HepG2 (cell line): ENCODE measurements around the gene SLBP. TPM values are rescaled to one million over a fixed set of nuclear protein-coding genes. Genes with fewer than 3 reads are reported as not detected.
A peak's percentile ranks its signal among the peaks of the same experiment; 100 is the strongest.

Source experiments
- CHD4 ChIP-seq: fragments of 200-600 bp; sonication (generic); IDR thresholded peaks from 2 replicates; pipeline ENCODE4 v1.7.0; 2017; ENCODE audit warnings: mild to moderate bottlenecking, low read length, borderline replicate concordance
- ELF4 ChIP-seq: sonication (generic); formaldehyde crosslinking; IDR thresholded peaks from 2 replicates; pipeline ENCODE4 v1.5.0; 2020; ENCODE audit warnings: missing genetic modification reagents, mild to moderate bottlenecking, moderate library complexity, borderline replicate concordance
- ETS1 ChIP-seq: sonication (generic); formaldehyde crosslinking; IDR thresholded peaks from 2 replicates; pipeline ENCODE4 v1.4.0; 2020; ENCODE audit warnings: missing genetic modification reagents
- FOXP4 ChIP-seq: sonication (generic); formaldehyde crosslinking; IDR thresholded peaks from 2 replicates; pipeline ENCODE4 v1.4.0; 2020; ENCODE audit warnings: missing genetic modification reagents
- HDAC1 ChIP-seq: sonication (generic); formaldehyde crosslinking; IDR thresholded peaks from 2 replicates; pipeline ENCODE4 v1.5.1; 2020; ENCODE audit warnings: mild to moderate bottlenecking, missing genetic modification reagents
- HNF1A ChIP-seq, 2 experiments: sonication (generic) in 1 of 2; formaldehyde crosslinking in 1 of 2; IDR thresholded peaks; 2 replicates each; pipeline versions ENCODE4 v1.4.0 to v1.6.1; 2016 to 2020; ENCODE audit warnings: borderline replicate concordance in 1 of 2, low read depth in 1 of 2, mild to moderate bottlenecking in 1 of 2, missing genetic modification reagents in 1 of 2
- HNF4A ChIP-seq: sonication (generic); formaldehyde crosslinking; IDR thresholded peaks from 2 replicates; pipeline ENCODE4 v1.4.0; 2020; ENCODE audit warnings: missing genetic modification reagents
- HNRNPL ChIP-seq: fragments of 200-400 bp; formaldehyde crosslinking; IDR thresholded peaks from 2 replicates; pipeline ENCODE4 v1.6.1; 2017; ENCODE audit warnings: mild to moderate bottlenecking, low read depth, low read length
- KLF15 ChIP-seq: sonication (generic); formaldehyde crosslinking; IDR thresholded peaks from 2 replicates; pipeline ENCODE4 v1.8.1; 2023; ENCODE audit warnings: borderline replicate concordance, mild to moderate bottlenecking, inconsistent platforms, missing genetic modification reagents, mixed read lengths
- KLF16 ChIP-seq, 2 experiments: sonication (generic) in 1 of 2; formaldehyde crosslinking in 1 of 2; IDR thresholded peaks; 2 replicates each; pipeline versions ENCODE4 v1.6.1 to v1.8.0; 2016 to 2023; ENCODE audit warnings: missing genetic modification reagents in 2 of 2, missing compliant biosample characterization in 1 of 2
- MYNN ChIP-seq: sonication (generic); formaldehyde crosslinking; IDR thresholded peaks from 2 replicates; pipeline ENCODE4 v1.4.0; 2020; ENCODE audit warnings: mild to moderate bottlenecking, low read depth, missing genetic modification reagents
- NFYC ChIP-seq: IDR thresholded peaks from 2 replicates; pipeline ENCODE4 v1.6.1; 2016; ENCODE audit warnings: missing genetic modification reagents, missing compliant biosample characterization
- NR1H2 ChIP-seq: sonication (generic); formaldehyde crosslinking; IDR thresholded peaks from 2 replicates; pipeline ENCODE4 v1.8.1; 2022; ENCODE audit warnings: low read depth, missing genetic modification reagents, borderline replicate concordance
- PRMT3 ChIP-seq: sonication (generic); formaldehyde crosslinking; IDR thresholded peaks from 2 replicates; pipeline ENCODE4 v1.8.1; 2022; ENCODE audit warnings: low read depth, mild to moderate bottlenecking, moderate library complexity, missing genetic modification reagents, borderline replicate concordance
- RFX1 ChIP-seq: fragments of 450-650 bp; IDR thresholded peaks from 2 replicates; pipeline ENCODE4 v1.6.1; 2017
- ZBTB21 ChIP-seq: sonication (generic); formaldehyde crosslinking; IDR thresholded peaks from 2 replicates; pipeline ENCODE4 v1.4.0; 2020; ENCODE audit warnings: missing genetic modification reagents
- ZBTB3 ChIP-seq: sonication (generic); formaldehyde crosslinking; IDR thresholded peaks from 2 replicates; pipeline ENCODE4 v1.4.0; 2020; ENCODE audit warnings: low read depth, mild to moderate bottlenecking, moderate library complexity, missing genetic modification reagents, borderline replicate concordance
- ZNF121 ChIP-seq: sonication (generic); formaldehyde crosslinking; IDR thresholded peaks from 2 replicates; pipeline ENCODE4 v1.5.0; 2020; ENCODE audit warnings: mild to moderate bottlenecking, missing genetic modification reagents
- ZNF138 ChIP-seq: sonication (generic); formaldehyde crosslinking; IDR thresholded peaks from 2 replicates; pipeline ENCODE4 v1.5.0; 2020; ENCODE audit warnings: mild to moderate bottlenecking, low read depth, missing genetic modification reagents
- ZNF205 ChIP-seq: IDR thresholded peaks from 2 replicates; pipeline ENCODE4 v1.6.1; 2018; ENCODE audit warnings: missing biosample characterization, missing genetic modification reagents
- ZNF331 ChIP-seq: sonication (generic); formaldehyde crosslinking; IDR thresholded peaks from 2 replicates; pipeline ENCODE4 v1.4.0; 2020; ENCODE audit warnings: missing genetic modification reagents
- ZNF354B ChIP-seq: sonication (generic); formaldehyde crosslinking; IDR thresholded peaks from 2 replicates; pipeline ENCODE4 v1.8.0; 2022; ENCODE audit warnings: mild to moderate bottlenecking, missing genetic modification reagents
- ZNF891 ChIP-seq: sonication (generic); formaldehyde crosslinking; IDR thresholded peaks from 2 replicates; pipeline ENCODE4 v1.5.0; 2020; ENCODE audit warnings: mild to moderate bottlenecking, missing genetic modification reagents
- polyA plus RNA-seq, 8 experiments: library from polyadenylated mRNA; depleted of rRNA in 3 of 8; stranded (reverse) in 7 of 8; unstranded in 1 of 8; fragments of >200 nt; fragmentation: Illumina TruSeq in 4 of 8; extraction: Trizol in 4 of 8; gene quantifications; 2 replicates each; pipeline versions ENCODE4 v1.2.1 to v1.2.3, GENCODE V29; 2011 to 2016; ENCODE audit warnings: low read depth in 4 of 8, missing spikeins in 1 of 8, mixed read lengths in 1 of 8; ENCODE audit not compliant: insufficient read depth in 1 of 8
- total RNA-seq, 5 experiments: library from RNA; depleted of rRNA; stranded (reverse); fragments of >200 nt; fragmentation: Illumina TruSeq; extraction: Trizol; gene quantifications; 2 replicates each; pipeline ENCODE4 v1.2.3, GENCODE V29; 2016; ENCODE audit warnings: low read depth in 1 of 5

The SLBP gene
- total and polyA plus RNA-seq, 2 of the 13 experiments (the other 11 are each of a cell fraction or from before 2014, with no cell fraction given), result 43.9 to 104 TPM

- TF ChIP-seq HNF1A (IDR thresholded peaks at IDR 0.05; ENCODE audit: low read depth) (no peak), HNF1A (CRISPR knock-in tag; IDR thresholded peaks at IDR 0.05; ENCODE audit: borderline replicate concordance) (peak; percentile 82), ZBTB21 (no peak), ZNF354B (CRISPR knock-in tag) (peak; percentile 97; the same call in 1 of the 2 replicates), PRMT3 (CRISPR knock-in tag) (peak; percentile 98; the same call in 1 of the 2 replicates), ELF4 (CRISPR knock-in tag) (peak; percentile 97), MYNN (peak; percentile 87; the same call in 1 of the 2 replicates), ZBTB3 (CRISPR knock-in tag) (no peak), ZNF121 (CRISPR knock-in tag) (peak; percentile 54; the same call in 1 of the 2 replicates), KLF16 (CRISPR knock-in tag; IDR thresholded peaks at IDR 0.05) (peak in 1 of 2 experiments; percentile 97; a peak in 3 of 4 replicates), ZNF205 (CRISPR knock-in tag) (peak; percentile 84), RFX1 (no peak), CHD4 (no peak), HDAC1 (CRISPR knock-in tag) (peak; percentile 98), HNF4A (CRISPR knock-in tag) (no peak), ZNF138 (CRISPR knock-in tag) (peak; percentile 98), NFYC (CRISPR knock-in tag) (peak; percentile 87), FOXP4 (peak; percentile 72), NR1H2 (CRISPR knock-in tag) (peak; percentile 95), KLF15 (CRISPR knock-in tag) (peak; percentile 97), ZNF891 (CRISPR knock-in tag) (peak; percentile 97), ETS1 (CRISPR knock-in tag) (peak; percentile 93), HNRNPL (no peak), ZNF331 (CRISPR knock-in tag) (peak; percentile 91)
Observed at GRCh38 chr4:1712216-1713002, at the start of gene SLBP (continued).
